ENCODE measurements around the gene GALNT18.

GRCh38 chr11:11555208-11555607, 66.6 kb downstream of the GALNT18 start:
- TF ChIP-seq ISL1 (CRISPR knock-in tag; IDR thresholded peaks at IDR 0.05) (no peak), ESRRG (CRISPR knock-in tag; IDR thresholded peaks at IDR 0.05) (no peak), RARB (CRISPR knock-in tag; IDR thresholded peaks at IDR 0.05) (no peak), PATZ1 (CRISPR knock-in tag; IDR thresholded peaks at IDR 0.05; ENCODE audit: borderline replicate concordance) (no peak), ZNF70 (CRISPR knock-in tag; IDR thresholded peaks at IDR 0.05) (no peak), ZFP3 (CRISPR knock-in tag; IDR thresholded peaks at IDR 0.05) (no peak), ZNF565 (CRISPR knock-in tag; conservative IDR thresholded peaks at IDR 0.05; ENCODE audit: low read depth) (no peak), ZFP30 (CRISPR knock-in tag; IDR thresholded peaks at IDR 0.05) (no peak), ZNF8 (CRISPR knock-in tag; IDR thresholded peaks at IDR 0.05) (no peak), ARNTL (CRISPR knock-in tag; IDR thresholded peaks at IDR 0.05; ENCODE audit: borderline replicate concordance, low read depth) (no peak), TOX (CRISPR knock-in tag; IDR thresholded peaks at IDR 0.05; ENCODE audit: borderline replicate concordance) (no peak), TCF4 (CRISPR knock-in tag; IDR thresholded peaks at IDR 0.05; ENCODE audit: borderline replicate concordance) (no peak), CSDC2 (CRISPR knock-in tag; IDR thresholded peaks at IDR 0.05) (no peak)

Measured in SK-N-SH treated with all-trans-retinoic acid at 6 μM for 48 hours (cell line).